Caco-2 (cell line): ENCODE measurements around the gene SORL1. TPM values are rescaled to one million over a fixed set of nuclear protein-coding genes. Genes with fewer than 3 reads are reported as not detected.

ENCODE experiments used
- BruUV-seq: library from RNA; stranded (reverse); fragments of 400-500 nt; replicated peaks from 2 replicates; lab custom pipeline; 2021; lab: Mats Ljungman, UMichigan
- CTCF ChIA-PET: fragments of 300-600 bp; sonication (Branson Sonifier 250); formaldehyde crosslinking; loops from one replicate; lab custom pipeline; 2022; ENCODE audit warnings: antibody characterized with exemption; lab: Charles Lee
- POLR2A ChIA-PET: fragments of 300-600 bp; sonication (Branson Sonifier 250); formaldehyde crosslinking; loops from one replicate; lab custom pipeline; 2022; ENCODE audit warnings: antibody characterized with exemption; lab: Charles Lee
- DNase-seq, 2 experiments: peaks; one replicate each; pipeline versions ENCODE4 v3.0.0 to v3.0.0-alpha.2; 2020 to 2022
- H3K27me3 ChIP-seq: replicated peaks from 2 replicates; pipeline ENCODE4 v1.6.0; 2011; ENCODE audit warnings: low read length; ENCODE audit not compliant: control insufficient read depth, insufficient read depth
- H3K36me3 ChIP-seq: 2 replicates; pipeline ENCODE4 v1.5.1; 2011; ENCODE audit warnings: low read length; ENCODE audit not compliant: control insufficient read depth, insufficient read depth
- H3K4me1 ChIP-seq: fragments of 250-450 bp; sonication (Bioruptor Pico); 2 replicates; pipeline ENCODE4 v1.5.1; 2020; ENCODE audit warnings: mild to moderate bottlenecking
- H3K4me3 ChIP-seq: 2 replicates; pipeline ENCODE4 v1.5.1; 2011; ENCODE audit warnings: low read depth, mild to moderate bottlenecking, control low read depth, low read length
- H3K9me3 ChIP-seq: fragments of 250-450 bp; sonication (Bioruptor Pico); 2 replicates; pipeline ENCODE4 v1.5.1; 2020; ENCODE audit warnings: mild to moderate bottlenecking, moderate library complexity
- H3K27ac Mint-ChIP-seq: one replicate; pipeline ENCODE4 v1.8.0; 2022; ENCODE audit warnings: mixed read lengths; ENCODE audit not compliant: unreplicated experiment
- H3K27me3 Mint-ChIP-seq: one replicate; pipeline ENCODE4 v1.8.0; 2022; ENCODE audit warnings: mixed read lengths; ENCODE audit not compliant: insufficient read depth, unreplicated experiment
- H3K36me3 Mint-ChIP-seq: one replicate; pipeline ENCODE4 v1.8.0; 2022; ENCODE audit warnings: mild to moderate bottlenecking, mixed read lengths; ENCODE audit not compliant: insufficient read depth, unreplicated experiment
- H3K4me1 Mint-ChIP-seq: one replicate; pipeline ENCODE4 v1.8.0; 2022; ENCODE audit warnings: low read depth, mixed read lengths; ENCODE audit not compliant: unreplicated experiment
- H3K4me3 Mint-ChIP-seq: one replicate; pipeline ENCODE4 v1.8.0; 2022; ENCODE audit warnings: mild to moderate bottlenecking, moderate library complexity, mixed read lengths; ENCODE audit not compliant: unreplicated experiment
- H3K9me3 Mint-ChIP-seq: one replicate; pipeline ENCODE4 v1.8.0; 2022; ENCODE audit warnings: mixed read lengths; ENCODE audit not compliant: unreplicated experiment
- intact Hi-C: fragments of 100-400 bp; cut with micrococcal nuclease; formaldehyde crosslinking; loops from one replicate; pipeline ENCODE4 v1.10.0; 2022; ENCODE audit not compliant: unreplicated experiment
- total RNA-seq: library from RNA; stranded (reverse); gene quantifications from 2 replicates; pipeline ENCODE4 v1.2.3, GENCODE V29; 2022
- TF ChIP-seq, protein P1 (sequence below), 2 experiments: fragments of 200-600 bp in 1 of 2; IDR thresholded peaks; 1 replicate in 1 of 2; 2 replicates in 1 of 2; pipeline versions ENCODE4 v1.5.1 to v1.8.0; 2011 to 2022; ENCODE audit warnings: antibody characterized with exemption in 1 of 2, control low read depth in 1 of 2, inconsistent platforms in 1 of 2, low read depth in 1 of 2, low read length in 1 of 2, mild to moderate bottlenecking in 1 of 2, moderate library complexity in 1 of 2; ENCODE audit not compliant: insufficient read depth in 1 of 2, severe bottlenecking in 1 of 2, unreplicated experiment in 1 of 2

SORL1 gene
- total RNA-seq, 1 experiment from 2014 or later: 26.3 TPM

GRCh38 chr11:121681550-121682268 is 229.6 kb downstream of the SORL1 start:
- ChIA-PET CTCF (no interaction called here), POLR2A (no interaction called here)
- Histone ChIP-seq H3K36me3 (no peaks in the 10 kb centered on the region), H3K4me1 (no peaks in the 10 kb centered on the region), H3K27me3 (no peaks in the 10 kb centered on the region), H3K9me3 (no peaks in the 10 kb centered on the region), H3K4me3 (no peak overlapping the region)
- TF ChIP-seq, protein P1, sequence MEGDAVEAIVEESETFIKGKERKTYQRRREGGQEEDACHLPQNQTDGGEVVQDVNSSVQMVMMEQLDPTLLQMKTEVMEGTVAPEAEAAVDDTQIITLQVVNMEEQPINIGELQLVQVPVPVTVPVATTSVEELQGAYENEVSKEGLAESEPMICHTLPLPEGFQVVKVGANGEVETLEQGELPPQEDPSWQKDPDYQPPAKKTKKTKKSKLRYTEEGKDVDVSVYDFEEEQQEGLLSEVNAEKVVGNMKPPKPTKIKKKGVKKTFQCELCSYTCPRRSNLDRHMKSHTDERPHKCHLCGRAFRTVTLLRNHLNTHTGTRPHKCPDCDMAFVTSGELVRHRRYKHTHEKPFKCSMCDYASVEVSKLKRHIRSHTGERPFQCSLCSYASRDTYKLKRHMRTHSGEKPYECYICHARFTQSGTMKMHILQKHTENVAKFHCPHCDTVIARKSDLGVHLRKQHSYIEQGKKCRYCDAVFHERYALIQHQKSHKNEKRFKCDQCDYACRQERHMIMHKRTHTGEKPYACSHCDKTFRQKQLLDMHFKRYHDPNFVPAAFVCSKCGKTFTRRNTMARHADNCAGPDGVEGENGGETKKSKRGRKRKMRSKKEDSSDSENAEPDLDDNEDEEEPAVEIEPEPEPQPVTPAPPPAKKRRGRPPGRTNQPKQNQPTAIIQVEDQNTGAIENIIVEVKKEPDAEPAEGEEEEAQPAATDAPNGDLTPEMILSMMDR (IDR thresholded peaks at IDR 0.05; ENCODE audit: insufficient read depth in 1 of 2, low read depth in 1 of 2, low read length in 1 of 2, severe bottlenecking in 1 of 2, unreplicated experiment in 1 of 2): no peak
- DNase-seq: no peak
- Mint-ChIP-seq H3K27ac (no peak overlapping the region), H3K9me3 (no peaks in the 10 kb centered on the region), H3K36me3 (no peaks in the 10 kb centered on the region), H3K4me1 (no peaks in the 10 kb centered on the region), H3K4me3 (no peak overlapping the region), H3K27me3 (peaks cover 20% of the 10 kb centered on the region)
- no TSS peak for BruUV-seq
- intact Hi-C loops: no loop called here

Other genes starting within 250 kb of the SORL1 start
- 106 and 126 TPM in 2 replicates for gene SC5D, start 159.5 kb upstream of the SORL1 start, total RNA-seq